ENCODE measurements around the gene AOC1.
A peak's percentile ranks its signal among the peaks of the same experiment; 100 is the strongest.

The AOC1 gene

GRCh38 chr7:150858236-150859197, 6.2 kb downstream of the AOC1 start:
- no peak for DNase-seq

GRCh38 chr7:150860291-150860977, 8.1 kb downstream of the AOC1 start:
- DNase-seq, result no peak

GRCh38 chr7:150860978-150861295, 8.6 kb downstream of the AOC1 start:
- no peak for DNase-seq

- no peak for DNase-seq
Observed at GRCh38 chr7:150862356-150862755, 10.0 kb downstream of the AOC1 start.

- no peak for DNase-seq
Observed at GRCh38 chr7:150863946-150864345, 11.6 kb downstream of the AOC1 start.

- DNase-seq, result no peak
Observed at GRCh38 chr7:150866932-150867564, 14.7 kb downstream of the AOC1 start.

GRCh38 chr7:150867605-150868004, 15.3 kb downstream of the AOC1 start:
- DNase-seq, result no peak

- no peak for DNase-seq
Observed at GRCh38 chr7:150869467-150869866, 17.1 kb downstream of the AOC1 start.

GRCh38 chr7:150871601-150872000, 19.3 kb downstream of the AOC1 start:
- no peak for DNase-seq

- DNase-seq, result no peak
Observed at GRCh38 chr7:150874401-150875198, 22.3 kb downstream of the AOC1 start.

- DNase-seq, result no peak
Observed at GRCh38 chr7:150875791-150876190, 23.5 kb downstream of the AOC1 start.

GRCh38 chr7:150876817-150877526, 24.7 kb downstream of the AOC1 start:
- peak; percentile 52 for DNase-seq

- no peak for DNase-seq
Observed at GRCh38 chr7:150877536-150877935, 25.2 kb downstream of the AOC1 start.

GRCh38 chr7:150879345-150879744, 27.0 kb downstream of the AOC1 start:
- DNase-seq, result no peak

GRCh38 chr7:150881189-150881588, 28.9 kb downstream of the AOC1 start:
- DNase-seq, result no peak

GRCh38 chr7:150890853-150891584, 38.7 kb downstream of the AOC1 start:
- DNase-seq, result no peak

- DNase-seq, result no peak
Observed at GRCh38 chr7:150891740-150892139, 39.4 kb downstream of the AOC1 start.

- no peak for DNase-seq
Observed at GRCh38 chr7:150895809-150896208, 43.5 kb downstream of the AOC1 start.

- no peak for DNase-seq
Observed at GRCh38 chr7:150896562-150897209, 44.4 kb downstream of the AOC1 start.

- no peak for DNase-seq
Observed at GRCh38 chr7:150897502-150898474, 45.5 kb downstream of the AOC1 start.

Data from CD4-positive, alpha-beta T cell treated with Interleukin-21 for 1 hour (primary cell).